Measurements from ENCODE around the gene GJD3. TPM values are rescaled to one million over a fixed set of nuclear protein-coding genes. Genes with fewer than 3 reads are reported as not detected.

Gene GJD3
- total RNA-seq, 1 experiment from 2014 or later = not detected

- Histone ChIP-seq H3K18ac (ENCODE audit: insufficient read length, low read depth, low read length) (no peak overlapping the region), H3K27me3 (ENCODE audit: insufficient read depth, low read length) (peaks cover 14% of the 10 kb centered on the region; the same call in 1 of the 2 replicates), H3K79me1 (ENCODE audit: insufficient read depth, low read depth, low read length, poor library complexity, severe bottlenecking) (no peaks in the 10 kb centered on the region), H3K9me3 (ENCODE audit: control insufficient read depth, low read depth, low read length) (no peaks in the 10 kb centered on the region), H2BK12ac (ENCODE audit: insufficient read length, low read depth, low read length) (no peak overlapping the region), H2AFZ (ENCODE audit: low read length) (no peak overlapping the region), H2BK120ac (ENCODE audit: low read depth, low read length, poor library complexity, severe bottlenecking) (no peak overlapping the region), H3K27ac (ENCODE audit: insufficient read length, low read depth, low read length) (no peak overlapping the region), H4K91ac (ENCODE audit: insufficient read length, low read depth, low read length) (no peak overlapping the region), H3K9ac (ENCODE audit: extremely low read depth, insufficient read length, low read length) (no peak overlapping the region), H2BK20ac (ENCODE audit: low read depth, low read length, poor library complexity, severe bottlenecking) (no peak overlapping the region), H3K79me2 (ENCODE audit: insufficient read depth, low read length) (no peaks in the 10 kb centered on the region), H3K23ac (ENCODE audit: insufficient read length, low read depth, low read length) (no peak overlapping the region), H4K8ac (replicated peaks; ENCODE audit: insufficient read length, low read depth, low read length) (no peak overlapping the region), H2BK15ac (ENCODE audit: low read depth, low read length) (no peak overlapping the region), H3K4me2 (ENCODE audit: insufficient read depth, insufficient read length, low read length) (no peak overlapping the region), H3T11ph (ENCODE audit: low read length) (no peak overlapping the region), H3K4me1 (ENCODE audit: insufficient read depth, low read length) (peaks cover 10% of the 10 kb centered on the region), H3K56ac (ENCODE audit: insufficient read length, low read depth, low read length) (no peak overlapping the region), H3K14ac (ENCODE audit: insufficient read depth, low read length) (no peak overlapping the region), H3K4ac (ENCODE audit: low read depth, low read length) (no peak overlapping the region), H4K20me1 (ENCODE audit: control insufficient read depth, insufficient read depth, insufficient read length) (peaks cover 3% of the 10 kb centered on the region), H4K5ac (ENCODE audit: insufficient read length, low read depth, low read length) (no peak overlapping the region), H3K23me2 (ENCODE audit: insufficient read length, low read depth, low read length, poor library complexity, severe bottlenecking) (peaks cover 14% of the 10 kb centered on the region), H2BK5ac (ENCODE audit: insufficient read length, low read length) (no peak overlapping the region), H2AK5ac (ENCODE audit: insufficient read length, low read length) (no peak overlapping the region)
- TF ChIP-seq CTCF (conservative IDR thresholded peaks at IDR 0.05) = no peak
- Mint-ChIP-seq H3K4me3 (no peak overlapping the region), H3K36me3 (ENCODE audit: insufficient read depth in 1 of 3, low read depth in 3 of 3) (peaks cover 0 to 6% (median 6%) of the 10 kb centered on the region in 3 experiments; a peak in 4 of 7 replicates), H3K4me1 (peaks cover 27 to 34% of the 10 kb centered on the region in 2 experiments), H3K9me3 (no peaks in the 10 kb centered on the region), H3K27me3 (ENCODE audit: low read depth) (peaks cover 92% of the 10 kb centered on the region), H3K27ac (no peak overlapping the region)
- no peak for DNase-seq
- no CpG with 5 or more reads among the region's 13 CpGs for WGBS (ENCODE audit: extremely low coverage, insufficient read length, low lambda C conversion rate)
These were observed 25.4 kb downstream of the GJD3 start for GRCh38 chr17:40338941-40339649.
